GM19455 (cell line): ENCODE results near the gene KRTAP12-2.

Experiments used
- ATAC-seq: cut with Tn5 transposase; IDR thresholded peaks from one replicate; pipeline ENCODE4 v1.9.1; 2021; ENCODE audit not compliant: unreplicated experiment

KRTAP12-2 gene

DNA sequence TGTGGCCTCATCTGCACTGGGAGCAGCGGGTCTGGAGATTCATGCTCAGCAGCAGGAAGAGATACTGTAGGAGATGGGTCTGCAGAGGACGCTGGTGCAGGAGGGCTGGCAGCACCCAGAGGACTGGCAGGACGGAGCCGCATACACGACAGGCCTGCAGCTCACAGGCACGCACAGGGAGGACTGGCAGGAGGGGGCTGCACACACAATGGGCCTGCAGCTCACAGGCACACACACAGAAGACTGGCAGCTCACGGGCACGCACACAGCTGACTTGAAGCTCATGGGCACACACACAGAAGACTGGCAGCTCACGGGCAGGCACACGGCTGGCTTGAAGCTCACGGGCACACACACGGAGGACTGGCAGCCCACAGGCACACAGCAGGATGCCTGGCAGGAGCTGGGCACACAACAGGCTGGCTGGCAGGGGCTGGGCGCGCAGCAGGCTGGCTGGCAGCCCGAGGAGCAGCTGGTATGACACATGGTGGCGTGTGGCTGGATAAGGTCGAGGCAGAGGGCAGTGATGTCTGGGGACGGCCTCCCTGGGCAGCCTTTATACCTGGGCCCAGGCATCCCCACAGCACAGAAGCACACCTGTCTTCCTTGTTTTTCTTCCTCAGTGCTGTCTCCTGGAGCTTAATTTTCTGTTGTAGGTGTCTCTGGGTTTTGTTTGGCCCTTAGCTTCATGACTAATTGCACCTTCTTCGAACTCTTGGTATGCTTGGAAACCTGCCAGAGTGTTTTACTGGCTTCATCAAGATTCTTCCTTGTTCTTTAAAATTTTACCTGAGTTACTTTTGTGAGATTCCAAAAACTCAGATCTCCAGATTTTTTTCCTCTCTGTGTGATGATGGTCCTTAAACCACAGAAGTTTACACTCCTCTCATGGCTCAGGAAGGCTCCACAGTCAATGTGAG is at the start of gene KRTAP12-2:
TSS of gene KRTAP12-2 (minus strand) at position 527 of the 920 bp plus-strand sequence. CDS start at position 486, 41 bp downstream.
- ATAC-seq, result no peak

GRCh38 chr21:44714905-44715304 is 48.2 kb upstream of the KRTAP12-2 start:
- ATAC-seq, result no peak

DNA sequence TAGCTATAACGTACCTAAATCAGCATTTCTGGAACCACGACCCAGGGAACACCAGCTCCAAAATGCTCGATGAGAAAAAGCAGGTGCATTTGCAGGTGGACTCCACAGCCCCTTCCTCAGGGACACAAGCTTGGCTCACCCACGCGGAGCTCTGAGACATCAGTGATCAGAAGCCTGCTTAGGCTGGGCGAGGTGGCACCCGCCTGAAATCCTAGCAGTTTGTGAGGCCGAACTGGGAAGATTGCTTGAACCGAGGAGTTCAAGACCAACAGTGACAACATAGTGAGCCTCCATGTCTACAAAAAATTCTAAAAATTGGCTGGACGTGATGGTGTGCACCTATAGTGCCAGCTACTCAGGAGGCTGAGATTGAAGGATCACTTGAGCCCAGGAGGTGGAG is 47.1 kb upstream of the KRTAP12-2 start:
- no peak for ATAC-seq

- no peak for ATAC-seq
These were observed 46.4 kb upstream of the KRTAP12-2 start for GRCh38 chr21:44713130-44713529.

GRCh38 chr21:44712203-44713028 is 45.7 kb upstream of the KRTAP12-2 start:
- no peak for ATAC-seq

GRCh38 chr21:44711327-44712202 is 44.8 kb upstream of the KRTAP12-2 start, which contains the start of gene TSPEAR:
TSS of gene TSPEAR (minus strand) at chr21:44711572. CDS start at chr21:44711514, 58 bp downstream.
- ATAC-seq, result no peak

- ATAC-seq, result no peak
These were observed 44.1 kb upstream of the KRTAP12-2 start for GRCh38 chr21:44710756-44711326.

- ATAC-seq, result no peak
These were observed 43.6 kb upstream of the KRTAP12-2 start for GRCh38 chr21:44710294-44710665.

DNA sequence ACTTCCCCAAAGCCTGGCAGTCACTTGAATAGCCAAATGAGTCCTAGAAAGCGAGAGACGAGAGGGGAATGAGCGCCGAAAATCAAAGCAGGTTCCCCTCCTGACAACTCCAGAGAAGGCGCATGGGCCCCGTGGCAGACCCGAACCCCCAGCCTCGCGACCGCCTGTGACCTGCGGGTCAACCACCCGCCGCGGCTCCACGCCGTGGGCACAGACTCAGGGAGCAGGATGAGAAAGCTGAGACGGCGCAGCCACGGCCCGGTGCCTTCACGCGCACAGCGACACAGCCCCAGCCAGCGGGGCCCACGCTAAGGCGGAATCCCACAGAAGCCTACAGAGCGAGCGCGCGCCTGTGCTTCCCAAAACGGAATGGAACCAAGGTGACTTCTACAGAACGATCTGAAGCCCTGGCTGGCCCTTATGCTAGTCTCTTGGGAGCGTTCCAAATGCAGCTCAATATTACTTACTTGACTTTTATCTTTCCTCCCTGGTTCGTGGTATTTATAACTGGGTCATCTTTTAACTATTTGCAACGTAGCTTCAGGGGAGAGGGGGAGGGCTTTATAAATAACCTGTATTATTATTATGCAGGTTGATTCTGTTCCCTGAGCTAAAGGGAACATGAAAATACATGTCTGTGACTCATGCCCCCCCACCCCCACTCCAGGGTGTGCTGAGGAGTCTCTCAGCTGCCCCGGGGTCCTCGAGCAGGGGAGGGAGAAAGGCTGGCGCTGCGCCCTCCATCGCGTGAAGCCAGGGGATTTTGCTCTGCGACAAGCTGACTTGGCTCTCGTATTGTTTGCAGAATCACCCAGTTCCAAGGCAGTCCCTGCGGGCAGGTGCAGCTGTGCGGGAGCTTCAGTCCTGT is 42.9 kb upstream of the KRTAP12-2 start:
- ATAC-seq, result no peak

DNA sequence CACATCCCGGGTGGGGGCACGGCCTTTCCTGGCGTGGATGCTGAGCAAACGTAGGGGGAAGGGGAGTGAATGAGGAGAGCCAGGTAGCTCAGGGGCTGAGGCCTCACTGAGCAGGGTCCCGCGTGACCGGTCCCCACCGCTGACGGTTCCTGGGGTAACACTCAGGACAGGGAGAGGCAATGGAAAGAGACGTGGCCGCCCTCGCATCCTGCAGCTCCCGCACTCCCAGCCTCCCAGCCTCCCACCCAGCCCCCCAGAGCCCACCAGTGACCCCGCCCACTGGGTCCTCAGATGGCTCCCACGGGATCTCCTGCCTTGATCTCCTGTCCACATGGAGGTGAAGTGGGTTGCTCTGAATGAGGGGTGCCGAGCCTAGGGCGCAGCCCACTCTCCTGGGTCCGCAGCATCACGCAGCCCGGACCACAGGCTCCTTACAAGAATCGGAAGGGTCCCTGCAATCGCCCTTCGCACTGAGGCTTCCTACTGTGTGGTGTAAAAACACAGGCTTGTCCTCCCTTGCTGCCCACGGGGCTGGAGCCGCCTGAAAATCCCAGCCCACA is 42.2 kb upstream of the KRTAP12-2 start:
- no peak for ATAC-seq

- ATAC-seq, result no peak
These were observed 41.6 kb upstream of the KRTAP12-2 start for GRCh38 chr21:44708213-44708865.

GRCh38 chr21:44706706-44707581 is 40.2 kb upstream of the KRTAP12-2 start:
- no peak for ATAC-seq

DNA sequence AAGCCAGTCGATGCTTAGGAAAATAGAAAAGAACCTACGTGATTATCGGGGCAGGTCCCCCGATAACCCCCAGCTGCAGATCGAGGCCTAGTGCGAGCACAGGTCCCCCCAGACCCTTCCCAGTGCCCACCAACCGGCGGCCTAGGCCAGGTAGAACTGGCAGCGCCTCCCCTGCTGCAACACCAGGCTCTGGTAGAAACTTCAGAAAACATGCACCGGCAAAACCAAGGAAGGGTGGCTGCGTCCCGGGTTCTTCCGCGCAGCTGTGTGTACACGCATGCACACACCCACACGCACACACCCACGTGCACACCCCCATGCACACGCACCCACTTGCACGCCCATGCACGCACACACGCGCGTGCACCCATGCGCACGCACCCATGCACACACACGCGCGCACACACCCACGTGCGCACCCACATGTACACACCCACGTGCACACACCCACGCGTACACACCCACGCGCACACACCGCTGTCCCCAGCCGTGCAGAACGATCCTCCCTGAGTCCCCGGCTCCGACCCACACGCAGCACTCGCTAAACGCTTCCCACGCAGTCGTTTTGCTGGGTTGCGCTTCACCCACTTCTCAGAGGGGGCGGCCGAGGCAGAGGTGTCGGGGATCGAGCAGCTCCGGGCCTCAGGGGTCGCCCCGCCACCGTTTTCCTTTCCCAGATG is 39.4 kb upstream of the KRTAP12-2 start:
- ATAC-seq, result no peak

- ATAC-seq, result no peak
These were observed 37.9 kb upstream of the KRTAP12-2 start for GRCh38 chr21:44704636-44705001.

- no peak for ATAC-seq
These were observed 37.3 kb upstream of the KRTAP12-2 start for GRCh38 chr21:44703731-44704635.
